HK-2 (cell line): ENCODE results near the gene CFAP20DC.
"Not testable (repeated sequence)": the region's sequence is repeated elsewhere in the genome, so short reads cannot be mapped to it uniquely, and the experiment has no call there.

Experiments used
- DNase-seq: peaks from one replicate; pipeline ENCODE4 v3.0.0-alpha.2; 2018; ENCODE audit not compliant: unreplicated experiment

Gene CFAP20DC

GRCh38 chr3:59049671-59050331 lies at the start of gene CFAP20DC:
CFAP20DC (minus strand) TSS chr3:59050025; CDS start chr3:59049631, 394 bp downstream.
- peak; percentile 91 for DNase-seq

- DNase-seq = not testable (repeated sequence)
Measured at GRCh38 chr3:59098516-59098915, 48.7 kb upstream of the CFAP20DC start.

DNA sequence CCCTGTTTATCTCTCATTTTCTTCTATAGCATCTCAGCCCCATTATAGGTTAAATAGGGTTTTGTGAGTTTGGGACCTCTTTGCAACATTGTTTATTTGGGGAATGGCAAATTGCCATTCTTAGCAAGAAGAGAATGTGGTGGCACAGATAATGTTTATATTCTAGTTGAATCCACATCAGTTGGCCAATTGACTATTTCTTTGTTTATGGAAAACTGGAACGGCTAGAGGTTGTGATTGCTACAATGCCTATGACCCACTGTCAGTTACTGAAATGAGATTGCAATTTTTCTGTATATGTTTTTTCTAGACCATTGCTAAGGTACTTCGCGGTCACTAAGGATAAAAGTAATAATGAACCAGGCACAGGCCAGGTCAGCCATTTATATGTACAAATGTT lies 44.6 kb upstream of the CFAP20DC start:
- no peak for DNase-seq

GRCh38 chr3:59093521-59093920 lies 43.7 kb upstream of the CFAP20DC start:
- DNase-seq = no peak

GRCh38 chr3:59088761-59089160 lies 38.9 kb upstream of the CFAP20DC start:
- DNase-seq = no peak

- no peak for DNase-seq
Measured at GRCh38 chr3:59085976-59086375, 36.2 kb upstream of the CFAP20DC start.

DNA sequence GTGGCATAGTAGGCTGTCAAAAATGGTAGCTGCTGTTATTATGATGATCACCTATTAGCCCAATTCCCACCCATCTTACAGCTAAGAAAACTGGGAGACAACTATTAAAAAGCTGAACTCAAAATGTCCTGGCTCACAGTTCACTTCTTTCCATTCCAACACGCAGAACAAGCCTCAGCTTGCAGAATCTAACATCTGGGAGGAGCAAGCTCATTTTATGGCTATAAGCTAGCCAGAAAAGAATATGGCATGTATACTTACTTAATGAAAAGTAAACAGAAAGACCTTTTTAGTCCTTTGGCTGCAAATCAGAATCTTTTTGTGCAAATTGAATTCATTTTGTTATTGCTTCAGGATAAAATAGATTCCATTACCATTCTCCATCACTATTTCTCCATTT lies 34.8 kb upstream of the CFAP20DC start:
- DNase-seq = no peak

DNA sequence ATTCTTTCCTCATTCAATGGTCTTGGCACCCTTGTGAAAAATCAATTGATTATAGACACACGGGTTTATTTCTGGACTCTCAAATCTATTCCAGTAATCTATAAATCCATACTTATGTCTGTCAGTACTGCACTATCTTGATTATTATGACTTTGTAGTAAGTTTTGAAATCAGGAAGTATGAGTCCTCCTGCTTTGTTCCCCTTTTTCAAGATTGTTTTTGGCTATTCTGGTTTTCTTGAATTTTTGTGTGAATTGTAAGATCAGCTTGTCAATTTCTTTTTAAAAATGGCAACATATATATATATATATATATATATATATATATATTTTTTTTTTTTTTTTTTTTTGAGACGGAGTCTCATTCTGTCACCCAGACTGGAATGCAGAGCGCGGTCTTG lies 32.3 kb upstream of the CFAP20DC start:
- DNase-seq = no peak

DNA sequence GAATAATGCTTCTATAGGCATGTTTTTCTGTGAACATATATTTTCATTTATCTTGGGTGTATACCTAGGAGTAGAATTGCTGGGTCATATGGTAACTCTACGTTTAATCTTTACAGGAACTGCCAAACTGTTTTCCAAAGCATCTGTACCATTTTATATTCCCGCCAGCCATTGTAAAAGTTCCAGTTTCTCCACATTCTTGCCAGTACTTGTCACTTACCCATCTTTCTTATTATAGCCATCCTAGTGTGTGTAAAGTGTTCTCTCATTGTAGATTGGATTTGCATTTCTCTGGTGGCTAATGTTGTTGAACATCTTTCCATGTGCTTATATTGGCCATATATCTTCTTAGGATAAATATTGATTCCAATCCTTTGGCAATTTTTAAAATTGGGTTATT lies 31.2 kb upstream of the CFAP20DC start:
- DNase-seq = no peak

DNA sequence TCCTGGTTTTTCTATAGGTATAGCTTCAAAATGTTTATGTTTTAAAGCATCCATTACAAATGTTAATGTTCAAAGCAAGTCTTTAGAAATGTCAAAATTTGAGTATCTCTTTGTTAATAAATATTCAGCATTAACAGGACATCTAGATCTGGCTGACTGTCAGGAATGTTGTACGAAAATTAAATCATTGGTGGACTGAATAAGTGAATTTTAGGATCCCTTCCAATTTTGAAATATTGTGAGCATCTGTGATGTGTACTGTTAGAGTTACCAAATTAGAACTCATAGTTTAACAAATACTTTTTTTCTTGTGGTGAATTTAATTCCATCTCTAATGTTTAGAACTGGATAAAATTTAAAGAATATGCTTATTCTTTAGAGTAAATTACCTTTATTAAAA lies 30.1 kb upstream of the CFAP20DC start:
- DNase-seq = no peak

GRCh38 chr3:59074764-59075163 lies 24.9 kb upstream of the CFAP20DC start:
- DNase-seq = no peak

- no peak for DNase-seq
Measured at GRCh38 chr3:59072681-59073080, 22.9 kb upstream of the CFAP20DC start.

DNA sequence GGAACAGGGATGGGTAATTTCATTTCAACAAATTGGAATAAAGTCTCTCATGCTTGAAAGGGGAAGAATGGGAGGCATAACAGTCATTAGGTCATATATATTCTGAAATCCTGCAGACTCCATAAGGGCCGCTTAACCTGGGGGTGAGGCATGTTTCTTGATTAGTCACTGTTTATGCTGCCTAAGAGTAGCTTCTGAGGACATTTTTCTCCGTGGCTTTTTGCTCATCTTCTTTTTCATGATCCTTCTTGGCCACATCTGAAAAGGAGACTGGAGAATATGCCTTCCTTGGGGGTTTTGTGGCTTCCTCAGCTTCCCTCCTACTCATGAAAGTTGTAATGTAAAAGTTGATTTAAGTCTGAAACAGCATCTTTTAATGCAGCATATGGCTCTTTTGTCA lies 20.0 kb upstream of the CFAP20DC start:
- DNase-seq = no peak

GRCh38 chr3:59065240-59065639 lies 15.4 kb upstream of the CFAP20DC start:
- no peak for DNase-seq

GRCh38 chr3:59064728-59065127 lies 14.9 kb upstream of the CFAP20DC start:
- no peak for DNase-seq

DNA sequence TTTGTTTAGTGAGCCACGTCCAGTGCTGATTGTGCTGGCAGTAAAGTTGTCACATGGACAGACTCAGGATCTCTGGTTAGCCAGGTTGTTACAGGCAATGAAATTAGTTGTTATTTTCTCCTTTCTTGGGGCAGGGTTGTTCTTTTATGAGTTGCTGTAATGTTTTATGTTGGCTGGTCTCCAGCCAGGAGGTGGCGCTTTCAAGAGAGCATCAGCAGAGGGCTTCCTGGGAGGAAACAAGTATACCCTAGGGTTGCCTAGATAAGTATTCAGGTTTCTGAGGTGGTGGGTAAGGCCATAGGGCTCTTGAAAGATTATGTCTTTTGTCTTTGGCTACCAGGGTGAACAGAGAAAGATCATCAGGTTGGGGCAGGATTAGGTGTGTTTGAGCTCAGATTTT lies 14.5 kb upstream of the CFAP20DC start:
- DNase-seq = no peak

DNA sequence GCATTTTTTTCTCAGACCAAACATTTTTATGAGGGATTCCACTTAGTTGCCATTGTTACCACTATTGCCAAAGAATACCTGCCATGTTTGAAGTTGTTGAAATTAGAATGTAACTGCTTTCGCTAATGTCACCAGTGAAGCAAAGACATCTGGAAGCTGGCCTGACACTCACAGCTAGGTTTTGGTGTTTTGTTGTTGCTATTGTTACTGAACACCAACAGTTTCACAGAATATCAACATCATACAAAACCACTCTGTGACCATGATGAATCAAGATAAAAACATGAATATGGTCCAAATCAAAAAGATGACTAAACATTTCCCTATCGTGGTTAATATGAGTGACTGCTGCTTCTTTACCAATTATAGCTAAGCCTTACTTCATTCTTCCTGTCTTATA lies 6.9 kb upstream of the CFAP20DC start:
- no peak for DNase-seq

DNA sequence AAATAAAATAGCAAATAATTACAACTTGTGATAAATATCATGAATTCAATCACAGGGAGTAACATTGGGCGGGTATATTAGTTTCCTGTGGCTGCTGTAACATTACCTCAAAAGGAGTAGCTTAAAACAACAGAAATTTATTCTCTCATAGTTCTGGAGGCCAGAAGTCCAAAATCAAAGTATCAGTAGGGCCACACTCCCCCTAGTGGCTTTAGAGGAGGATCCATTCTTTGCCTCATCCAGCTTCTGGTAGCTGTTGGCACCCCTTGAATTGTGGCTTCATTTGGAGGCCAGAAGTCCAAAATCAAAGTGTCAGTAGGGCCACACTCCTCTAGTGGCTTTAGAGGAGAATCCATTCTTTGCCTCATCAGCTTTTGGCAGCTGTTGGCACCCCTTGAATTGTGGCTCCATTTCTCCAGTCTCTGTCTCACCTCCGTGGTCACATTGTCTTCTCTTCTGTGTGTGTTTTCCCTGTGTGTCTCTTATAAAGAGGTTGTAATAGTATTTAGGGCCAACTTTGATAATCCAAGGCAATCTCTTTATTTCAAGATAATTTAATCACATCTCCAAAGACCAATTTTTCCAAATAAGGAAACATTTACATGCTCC lies 3.1 kb upstream of the CFAP20DC start:
- peak; percentile 7 for DNase-seq

DNA sequence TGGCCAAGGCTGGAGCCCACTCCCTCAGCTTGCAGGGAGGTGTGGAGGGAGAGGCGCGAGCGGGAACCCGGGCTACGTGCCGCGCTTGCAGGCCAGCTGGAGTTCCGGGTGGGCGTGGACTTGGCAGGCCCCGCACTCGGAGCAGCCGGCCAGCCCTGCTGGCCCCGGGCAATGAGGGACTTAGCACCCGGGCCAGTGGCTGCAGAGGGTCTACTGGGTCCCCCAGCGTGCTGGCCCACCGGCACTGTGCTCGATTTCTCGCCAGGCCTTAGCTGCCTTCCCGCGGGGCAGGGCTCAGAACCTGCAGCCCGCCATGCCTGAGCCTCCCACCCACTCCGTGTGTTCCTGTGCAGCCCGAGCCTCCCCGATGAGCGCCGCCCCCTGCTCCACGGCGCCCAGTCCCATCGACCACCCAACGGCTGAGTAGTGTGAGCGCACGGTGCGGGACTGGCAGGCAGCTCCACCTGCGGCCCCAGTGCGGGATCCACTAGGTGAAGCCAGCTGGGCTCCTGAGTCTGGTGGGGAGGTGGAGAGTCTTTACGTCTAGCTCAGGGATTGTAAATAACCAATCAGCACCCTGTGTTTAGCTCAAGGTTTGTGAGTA lies 1.1 kb upstream of the CFAP20DC start:
- DNase-seq = not testable (repeated sequence)

DNA sequence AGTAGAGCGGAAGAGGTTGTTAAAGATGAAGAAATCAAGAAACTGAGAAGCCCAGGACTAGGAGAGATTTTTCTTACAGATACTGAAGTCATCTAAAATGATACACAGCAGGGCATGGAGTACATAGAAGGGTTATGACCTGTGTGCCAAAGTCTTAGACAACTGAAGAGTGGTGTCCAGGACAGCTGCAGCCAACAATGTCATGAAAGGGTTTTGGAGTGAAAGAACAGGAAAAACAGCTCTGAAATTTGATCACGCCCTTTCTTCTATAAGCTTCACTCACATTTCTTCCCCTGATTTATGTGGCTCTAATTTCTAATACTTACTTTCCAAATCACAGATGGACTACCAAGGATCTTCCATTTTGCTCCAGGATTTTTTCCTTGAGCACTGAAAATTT lies 3.0 kb downstream of the CFAP20DC start:
- DNase-seq = no peak

DNA sequence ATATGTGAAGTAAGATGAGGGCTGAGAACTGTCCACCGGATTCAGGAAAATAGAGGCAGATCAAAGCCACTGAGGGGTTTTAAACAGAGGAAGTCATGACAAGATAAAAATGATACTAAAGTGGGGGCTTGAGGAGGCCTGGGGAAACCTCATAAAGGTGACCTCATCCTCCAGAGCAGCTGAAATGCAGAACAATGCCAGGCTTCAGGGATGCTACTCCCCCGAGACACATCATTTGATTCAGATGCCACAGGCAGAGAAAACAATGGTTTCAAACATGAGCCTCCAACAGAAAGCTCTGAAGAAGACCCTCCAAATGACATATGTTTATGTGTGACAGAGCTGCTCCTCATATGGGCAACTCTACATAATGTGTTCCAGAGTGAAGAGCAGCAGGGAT lies 6.4 kb downstream of the CFAP20DC start:
- no peak for DNase-seq

DNA sequence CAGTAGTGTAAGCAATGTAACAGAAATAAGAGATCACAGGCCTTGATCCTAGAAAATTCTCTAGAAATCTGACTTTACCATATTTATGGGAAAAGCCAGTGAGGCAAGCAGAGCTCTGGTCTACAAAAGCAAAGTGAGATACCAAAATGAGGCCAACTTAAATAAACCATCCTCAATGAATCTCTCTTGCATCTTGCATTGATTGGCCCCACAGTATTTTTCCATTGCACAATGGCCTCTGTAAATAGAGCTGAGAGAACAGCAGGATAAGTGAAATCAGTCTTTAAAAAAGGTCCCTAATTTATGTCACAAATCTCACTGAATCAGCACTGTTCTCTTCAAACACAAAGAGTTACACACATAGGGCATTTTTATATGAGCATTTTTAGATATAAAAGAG lies 8.9 kb downstream of the CFAP20DC start:
- DNase-seq = no peak

DNA sequence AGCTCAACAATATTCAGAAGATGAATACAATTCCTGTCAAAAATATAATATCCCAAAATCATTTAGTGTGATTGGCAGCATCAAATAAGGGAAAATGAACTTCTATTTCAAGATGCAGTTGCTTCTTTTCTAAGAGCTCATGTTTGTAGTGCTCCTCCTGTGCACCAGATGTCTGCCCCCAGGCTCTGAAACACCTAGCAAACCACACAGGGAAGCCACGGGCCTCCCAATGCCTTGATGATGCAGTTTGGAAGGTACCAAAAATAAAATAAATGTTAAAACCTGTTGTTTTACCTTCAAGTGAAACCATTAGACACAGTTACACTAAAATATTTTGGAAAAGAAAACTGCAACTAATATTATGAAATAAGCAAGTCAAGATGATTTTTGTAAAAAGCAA lies 22.2 kb downstream of the CFAP20DC start:
- no peak for DNase-seq
